BLaER1 (cell line): ENCODE measurements around the gene ADAMTSL2.

Source experiments
- H3K27ac ChIP-seq: shearing (Covaris generic); formaldehyde crosslinking; 2 replicates; pipeline ENCODE4 v1.8.1; 2022
- H3K27me3 ChIP-seq: shearing (Covaris generic); formaldehyde crosslinking; 2 replicates; pipeline ENCODE4 v1.8.1; 2022
- H3K36me3 ChIP-seq: shearing (Covaris generic); formaldehyde crosslinking; 2 replicates; pipeline ENCODE4 v1.8.1; 2022
- H3K4me1 ChIP-seq: shearing (Covaris generic); formaldehyde crosslinking; 2 replicates; pipeline ENCODE4 v1.8.1; 2022
- H3K4me2 ChIP-seq: shearing (Covaris generic); formaldehyde crosslinking; 2 replicates; pipeline ENCODE4 v1.8.1; 2022
- H3K4me3 ChIP-seq: shearing (Covaris generic); formaldehyde crosslinking; 2 replicates; pipeline ENCODE4 v1.8.1; 2022
- H3K9ac ChIP-seq: shearing (Covaris generic); formaldehyde crosslinking; 2 replicates; pipeline ENCODE4 v1.8.1; 2022
- H3K9me3 ChIP-seq: shearing (Covaris generic); formaldehyde crosslinking; 2 replicates; pipeline ENCODE4 v1.8.1; 2022
- H4K20me1 ChIP-seq: shearing (Covaris generic); formaldehyde crosslinking; 2 replicates; pipeline ENCODE4 v1.8.1; 2022
- Cebpa-rat ChIP-seq: shearing (Covaris generic); IDR thresholded peaks from 2 replicates; pipeline ENCODE4 v1.8.1; 2022

Gene ADAMTSL2

GRCh38 chr9:133578524-133579441, 44.3 kb downstream of the ADAMTSL2 start:
- no peaks in the 10 kb centered on the region for H3K27me3 ChIP-seq
- no peaks in the 10 kb centered on the region for H3K36me3 ChIP-seq
- peak overlapping the region; percentile 81 for H3K27ac ChIP-seq
- H3K4me1 ChIP-seq = peaks cover 100% of the 10 kb centered on the region
- no peaks in the 10 kb centered on the region for H4K20me1 ChIP-seq
- H3K9me3 ChIP-seq = no peaks in the 10 kb centered on the region
- peak overlapping the region; percentile 40 for H3K4me3 ChIP-seq
- no peak for TF ChIP-seq Cebpa-rat
- peak overlapping the region; percentile 99 for H3K4me2 ChIP-seq
- peak overlapping the region; percentile 49 for H3K9ac ChIP-seq

- Histone ChIP-seq H3K4me3 (peak overlapping the region; percentile 40), H3K27ac (peak overlapping the region; percentile 81), H4K20me1 (no peaks in the 10 kb centered on the region), H3K4me1 (peaks cover 100% of the 10 kb centered on the region), H3K4me2 (peak overlapping the region; percentile 99), H3K27me3 (no peaks in the 10 kb centered on the region), H3K9ac (peak overlapping the region; percentile 49), H3K36me3 (no peaks in the 10 kb centered on the region), H3K9me3 (no peaks in the 10 kb centered on the region)
- no peak for TF ChIP-seq Cebpa-rat
These were observed 45.3 kb downstream of the ADAMTSL2 start for GRCh38 chr9:133579601-133580418.

- Histone ChIP-seq H3K36me3 (no peaks in the 10 kb centered on the region), H4K20me1 (no peaks in the 10 kb centered on the region), H3K9ac (peak overlapping the region; percentile 49), H3K9me3 (no peaks in the 10 kb centered on the region), H3K27ac (peak overlapping the region; percentile 81), H3K4me1 (peaks cover 100% of the 10 kb centered on the region), H3K27me3 (no peaks in the 10 kb centered on the region), H3K4me3 (no peak overlapping the region; the same call in 1 of the 2 replicates), H3K4me2 (peak overlapping the region; percentile 99)
- TF ChIP-seq Cebpa-rat = no peak
These were observed 45.9 kb downstream of the ADAMTSL2 start for GRCh38 chr9:133580419-133580738.

DNA sequence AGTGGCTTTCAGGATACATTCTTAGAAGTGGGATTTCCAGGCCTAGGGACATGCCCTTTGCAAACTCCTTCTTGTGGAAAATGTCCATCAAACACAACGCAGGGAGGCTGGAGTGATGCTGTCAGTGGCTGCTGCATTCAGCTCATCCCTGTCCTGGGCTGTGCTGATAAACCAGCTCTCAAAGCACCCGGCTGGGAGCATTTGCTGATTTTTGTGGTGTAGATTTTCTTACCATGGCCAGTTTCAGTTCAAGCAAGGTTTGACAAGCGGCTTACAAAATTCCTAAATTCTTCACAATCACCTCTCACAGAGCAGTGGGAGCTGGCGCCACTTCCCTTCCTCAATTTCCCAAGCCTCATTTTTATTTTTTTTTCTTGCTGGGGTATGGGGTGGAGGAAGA, 46.5 kb downstream of the ADAMTSL2 start:
- no peak for TF ChIP-seq Cebpa-rat
- Histone ChIP-seq H3K36me3 (no peaks in the 10 kb centered on the region), H3K4me1 (peaks cover 100% of the 10 kb centered on the region)

GRCh38 chr9:133581513-133582343, 47.2 kb downstream of the ADAMTSL2 start:
- Histone ChIP-seq H4K20me1 (no peaks in the 10 kb centered on the region), H3K27ac (peak overlapping the region; percentile 97), H3K4me2 (peak overlapping the region; percentile 99), H3K27me3 (no peaks in the 10 kb centered on the region), H3K36me3 (no peaks in the 10 kb centered on the region), H3K4me1 (peaks cover 100% of the 10 kb centered on the region), H3K9ac (peak overlapping the region; percentile 83), H3K9me3 (no peaks in the 10 kb centered on the region), H3K4me3 (no peak overlapping the region; the same call in 1 of the 2 replicates)
- TF ChIP-seq Cebpa-rat = 0 out of 2 replicates have a peak, but pooled peaks have one; percentile 34

More for the DNA sequence above, 46.5 kb downstream of the ADAMTSL2 start:
- no peaks in the 10 kb centered on the region for H4K20me1 ChIP-seq
- H3K9ac ChIP-seq = peak overlapping the region; percentile 8; the same call in 1 of the 2 replicates
- H3K27me3 ChIP-seq = no peaks in the 10 kb centered on the region
- H3K27ac ChIP-seq = peak overlapping the region; percentile 97
- H3K9me3 ChIP-seq = no peaks in the 10 kb centered on the region
- H3K4me3 ChIP-seq = no peak overlapping the region; the same call in 1 of the 2 replicates
- H3K4me2 ChIP-seq = peak overlapping the region; percentile 99

DNA sequence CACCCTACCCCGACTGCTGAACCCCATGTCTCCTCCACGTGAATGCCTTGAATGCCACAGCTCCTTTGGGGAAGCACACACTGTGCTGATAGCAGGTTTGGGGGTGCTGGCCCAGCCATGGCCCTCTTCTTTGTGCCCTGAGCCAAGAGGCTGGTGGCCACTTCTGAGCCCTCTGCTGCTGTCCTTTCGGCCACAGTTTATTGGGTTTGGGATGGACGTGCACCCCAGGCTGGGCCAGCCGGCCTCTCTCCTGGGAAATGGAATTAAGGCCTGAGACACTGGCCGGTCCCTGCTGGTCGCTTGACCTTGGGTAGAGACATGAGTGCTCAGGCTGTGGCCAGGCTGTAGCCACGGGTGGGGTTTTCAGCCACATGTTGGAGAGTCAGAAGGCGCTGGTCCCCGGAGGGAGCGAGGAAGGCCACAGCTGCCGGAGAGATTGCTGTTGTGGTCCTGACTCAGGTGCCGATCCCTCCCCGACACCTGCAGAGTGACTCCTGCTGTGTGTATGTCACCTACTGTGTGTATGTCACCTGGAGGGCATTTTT, 48.1 kb downstream of the ADAMTSL2 start:
- no peak for TF ChIP-seq Cebpa-rat

GRCh38 chr9:133583111-133583510, 48.6 kb downstream of the ADAMTSL2 start:
- H3K4me3 ChIP-seq = no peak overlapping the region; the same call in 1 of the 2 replicates
- H3K27ac ChIP-seq = peak overlapping the region; percentile 97

More for the DNA sequence above, 48.1 kb downstream of the ADAMTSL2 start:
- Histone ChIP-seq H3K4me3 (no peak overlapping the region; the same call in 1 of the 2 replicates), H3K27me3 (no peaks in the 10 kb centered on the region), H4K20me1 (no peaks in the 10 kb centered on the region), H3K9ac (peak overlapping the region; percentile 83), H3K36me3 (no peaks in the 10 kb centered on the region), H3K4me1 (peaks cover 100% of the 10 kb centered on the region), H3K9me3 (no peaks in the 10 kb centered on the region), H3K27ac (peak overlapping the region; percentile 97), H3K4me2 (peak overlapping the region; percentile 99)

DNA sequence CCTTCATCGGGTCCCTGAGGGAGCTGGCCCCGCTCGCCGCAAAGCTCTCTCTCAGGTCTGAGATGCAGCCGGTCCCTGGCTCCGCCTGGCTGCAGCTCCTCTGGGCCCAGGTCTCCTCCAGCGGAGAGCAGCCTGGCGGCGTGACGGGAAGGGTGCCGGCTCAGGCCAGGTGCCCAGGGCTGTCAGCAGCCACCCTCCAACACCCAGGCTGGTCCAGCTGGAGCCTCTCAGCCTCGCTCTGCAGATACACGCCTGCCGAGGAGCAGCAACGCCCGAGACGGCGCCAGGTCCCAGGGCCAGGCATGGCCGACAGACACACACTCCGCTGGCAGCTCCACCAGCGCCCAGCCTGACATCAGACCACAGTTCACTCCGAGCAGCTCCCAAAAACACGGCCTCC, 49.1 kb downstream of the ADAMTSL2 start:
- Histone ChIP-seq H3K4me2 (peak overlapping the region; percentile 99), H3K9ac (peak overlapping the region; percentile 83; the same call in 1 of the 2 replicates), H3K36me3 (no peaks in the 10 kb centered on the region), H3K27me3 (no peaks in the 10 kb centered on the region), H4K20me1 (no peaks in the 10 kb centered on the region), H3K27ac (peak overlapping the region; percentile 97), H3K4me3 (no peak overlapping the region), H3K9me3 (peaks cover 6% of the 10 kb centered on the region; the same call in 1 of the 2 replicates), H3K4me1 (peaks cover 92% of the 10 kb centered on the region)
- no peak for TF ChIP-seq Cebpa-rat

More at GRCh38 chr9:133583111-133583510, 48.6 kb downstream of the ADAMTSL2 start:
- Histone ChIP-seq H4K20me1 (no peaks in the 10 kb centered on the region), H3K4me1 (peaks cover 95% of the 10 kb centered on the region), H3K9me3 (0 out of 2 replicates have a peak, but pooled peaks cover 2% of the 10 kb centered on the region), H3K9ac (peak overlapping the region; percentile 83; the same call in 1 of the 2 replicates), H3K4me2 (peak overlapping the region; percentile 99), H3K36me3 (no peaks in the 10 kb centered on the region), H3K27me3 (no peaks in the 10 kb centered on the region)
- no peak for TF ChIP-seq Cebpa-rat
